Measurements from ENCODE around the gene TNIK. TPM values are rescaled to one million over a fixed set of nuclear protein-coding genes. Genes with fewer than 3 reads are reported as not detected.
A peak's percentile ranks its signal among the peaks of the same experiment; 100 is the strongest.

TNIK gene
- total RNA-seq, 2 donors from 2014 or later, result 5.6 to 47.1 TPM

- no peaks in the 10 kb centered on the region for H3K27me3 ChIP-seq (replicated peaks; ENCODE audit: insufficient read depth)
- DNase-seq (ENCODE audit: low spot score), result no peak
- H3K36me3 ChIP-seq, result no peaks in the 10 kb centered on the region
- no peak overlapping the region for H3K4me3 ChIP-seq
- no peaks in the 10 kb centered on the region for H3K4me1 ChIP-seq (replicated peaks)
- TF ChIP-seq POLR2A (IDR thresholded peaks at IDR 0.05) (no peak), POLR2AphosphoS5 (IDR thresholded peaks at IDR 0.05) (no peak)
- TF ChIP-seq, protein P1, sequence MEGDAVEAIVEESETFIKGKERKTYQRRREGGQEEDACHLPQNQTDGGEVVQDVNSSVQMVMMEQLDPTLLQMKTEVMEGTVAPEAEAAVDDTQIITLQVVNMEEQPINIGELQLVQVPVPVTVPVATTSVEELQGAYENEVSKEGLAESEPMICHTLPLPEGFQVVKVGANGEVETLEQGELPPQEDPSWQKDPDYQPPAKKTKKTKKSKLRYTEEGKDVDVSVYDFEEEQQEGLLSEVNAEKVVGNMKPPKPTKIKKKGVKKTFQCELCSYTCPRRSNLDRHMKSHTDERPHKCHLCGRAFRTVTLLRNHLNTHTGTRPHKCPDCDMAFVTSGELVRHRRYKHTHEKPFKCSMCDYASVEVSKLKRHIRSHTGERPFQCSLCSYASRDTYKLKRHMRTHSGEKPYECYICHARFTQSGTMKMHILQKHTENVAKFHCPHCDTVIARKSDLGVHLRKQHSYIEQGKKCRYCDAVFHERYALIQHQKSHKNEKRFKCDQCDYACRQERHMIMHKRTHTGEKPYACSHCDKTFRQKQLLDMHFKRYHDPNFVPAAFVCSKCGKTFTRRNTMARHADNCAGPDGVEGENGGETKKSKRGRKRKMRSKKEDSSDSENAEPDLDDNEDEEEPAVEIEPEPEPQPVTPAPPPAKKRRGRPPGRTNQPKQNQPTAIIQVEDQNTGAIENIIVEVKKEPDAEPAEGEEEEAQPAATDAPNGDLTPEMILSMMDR (IDR thresholded peaks at IDR 0.05), result no peak
- WGBS, result 59% methylated on average over 3 of the region's 3 CpGs
- intact Hi-C loops (cut with DNase I), result loop anchor here (10.0 kb wide), 1 partner anchor 133 kb away; no protein-coding TSS in a partner anchor
- H3K27ac ChIP-seq, result no peak overlapping the region
- H3K9me3 ChIP-seq, result no peaks in the 10 kb centered on the region
Observed at GRCh38 chr3:171321559-171322360, 138.4 kb downstream of the TNIK start.

DNA sequence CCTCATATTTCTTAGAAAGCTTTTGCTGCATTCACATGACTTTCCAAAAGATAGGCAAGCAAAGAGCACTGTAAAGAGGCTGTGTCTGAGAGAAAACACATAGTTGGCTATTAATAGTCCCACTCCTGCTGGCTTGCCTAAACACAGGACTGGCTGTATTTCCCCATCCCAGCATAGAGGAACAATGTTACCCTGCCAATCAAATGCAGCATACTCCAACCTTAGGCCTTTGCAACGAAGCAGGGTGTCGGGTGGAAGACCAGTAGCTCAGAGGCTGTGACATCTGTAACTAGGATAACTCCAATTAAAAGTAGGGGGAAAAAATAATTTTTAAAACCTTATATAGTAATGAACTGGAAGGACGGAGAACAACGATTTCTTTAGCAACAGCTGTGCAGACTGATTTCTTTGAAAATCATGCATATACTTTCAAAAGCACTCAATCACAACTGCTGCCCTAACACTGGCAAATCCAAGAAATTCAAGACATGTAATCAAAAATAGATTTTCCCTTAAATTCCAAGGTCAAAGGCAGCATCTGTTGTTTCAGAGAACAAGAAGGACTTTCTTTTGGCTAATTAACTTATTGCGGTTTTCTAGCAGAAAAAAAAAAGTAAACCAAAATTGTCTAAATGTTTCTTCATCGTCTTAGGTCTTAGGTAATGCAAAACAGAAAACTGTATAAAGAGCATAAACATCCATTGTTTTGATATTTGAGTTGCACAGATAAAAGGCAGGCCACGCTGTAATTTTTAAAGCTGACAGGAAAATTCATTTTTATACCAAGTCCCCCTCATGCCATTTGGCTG is 139.3 kb downstream of the TNIK start:
- no peaks in the 10 kb centered on the region for H3K27me3 ChIP-seq (replicated peaks; ENCODE audit: insufficient read depth)
- intact Hi-C loops (cut with DNase I), result loop anchor here (10.0 kb wide), 1 partner anchor 134 kb away; no protein-coding TSS in a partner anchor
- no peak overlapping the region for H3K4me3 ChIP-seq
- H3K9me3 ChIP-seq, result no peaks in the 10 kb centered on the region
- TF ChIP-seq, protein P1 (IDR thresholded peaks at IDR 0.05), result no peak
- peak; percentile 10 for TF ChIP-seq POLR2AphosphoS5 (IDR thresholded peaks at IDR 0.05)
- WGBS, result 61% methylated on average over 7 of the region's 7 CpGs
- DNase-seq (ENCODE audit: low spot score), result no peak
- no peaks in the 10 kb centered on the region for H3K4me1 ChIP-seq (replicated peaks)
- no peaks in the 10 kb centered on the region for H3K36me3 ChIP-seq
- H3K27ac ChIP-seq, result no peak overlapping the region

GRCh38 chr3:171317171-171317570 is 143.0 kb downstream of the TNIK start:
- H3K27me3 ChIP-seq (replicated peaks; ENCODE audit: insufficient read depth), result no peaks in the 10 kb centered on the region
- 87% methylated on average over 2 of the region's 2 CpGs for whole genome bisulfite sequencing
- no peak for DNase-seq (ENCODE audit: low spot score)
- no peak for TF ChIP-seq POLR2AphosphoS5 (IDR thresholded peaks at IDR 0.05)
- TF ChIP-seq, protein P1 (IDR thresholded peaks at IDR 0.05), result no peak
- TF ChIP-seq POLR2A (IDR thresholded peaks at IDR 0.05), result no peak
- H3K27ac ChIP-seq, result no peak overlapping the region
- H3K4me3 ChIP-seq, result no peak overlapping the region
- H3K9me3 ChIP-seq, result no peaks in the 10 kb centered on the region
- intact Hi-C loops (cut with DNase I), result no loop called here
- no peaks in the 10 kb centered on the region for H3K36me3 ChIP-seq
- no peaks in the 10 kb centered on the region for H3K4me1 ChIP-seq (replicated peaks)

- DNase-seq (ENCODE audit: low spot score), result no peak
- WGBS, result 94% methylated on average over 4 of the region's 4 CpGs
- no peaks in the 10 kb centered on the region for H3K36me3 ChIP-seq
- TF ChIP-seq POLR2AphosphoS5 (IDR thresholded peaks at IDR 0.05), result no peak
- TF ChIP-seq, protein P1 (IDR thresholded peaks at IDR 0.05), result no peak
- no peak for TF ChIP-seq POLR2A (IDR thresholded peaks at IDR 0.05)
- no peak overlapping the region for H3K27ac ChIP-seq
- H3K27me3 ChIP-seq (replicated peaks; ENCODE audit: insufficient read depth), result no peaks in the 10 kb centered on the region
- H3K4me3 ChIP-seq, result no peak overlapping the region
- intact Hi-C loops (cut with DNase I), result no loop called here
- H3K4me1 ChIP-seq (replicated peaks), result no peaks in the 10 kb centered on the region
- H3K9me3 ChIP-seq, result no peaks in the 10 kb centered on the region
Observed at GRCh38 chr3:171315919-171316318, 144.3 kb downstream of the TNIK start.

All from prostate gland (tissue), 2 donors.